Choroid plexus epithelial cell (primary cell): Measurements from ENCODE around the gene HRH3.

Experiments
- DNase-seq: peaks from one replicate; pipeline ENCODE4 v3.0.0-alpha.2; 2010; ENCODE audit warnings: low read depth
- H3K4me3 ChIP-seq: 2 replicates; pipeline ENCODE4 v1.5.1; 2011; ENCODE audit warnings: low read depth, mild to moderate bottlenecking, control low read depth, low read length, moderate library complexity
- TF ChIP-seq, protein P1 (sequence below): conservative IDR thresholded peaks from 2 replicates; pipeline ENCODE4 v1.5.1; 2011; ENCODE audit warnings: low read depth, mild to moderate bottlenecking, control low read depth, inconsistent platforms, low read length, moderate library complexity

The HRH3 gene

DNA sequence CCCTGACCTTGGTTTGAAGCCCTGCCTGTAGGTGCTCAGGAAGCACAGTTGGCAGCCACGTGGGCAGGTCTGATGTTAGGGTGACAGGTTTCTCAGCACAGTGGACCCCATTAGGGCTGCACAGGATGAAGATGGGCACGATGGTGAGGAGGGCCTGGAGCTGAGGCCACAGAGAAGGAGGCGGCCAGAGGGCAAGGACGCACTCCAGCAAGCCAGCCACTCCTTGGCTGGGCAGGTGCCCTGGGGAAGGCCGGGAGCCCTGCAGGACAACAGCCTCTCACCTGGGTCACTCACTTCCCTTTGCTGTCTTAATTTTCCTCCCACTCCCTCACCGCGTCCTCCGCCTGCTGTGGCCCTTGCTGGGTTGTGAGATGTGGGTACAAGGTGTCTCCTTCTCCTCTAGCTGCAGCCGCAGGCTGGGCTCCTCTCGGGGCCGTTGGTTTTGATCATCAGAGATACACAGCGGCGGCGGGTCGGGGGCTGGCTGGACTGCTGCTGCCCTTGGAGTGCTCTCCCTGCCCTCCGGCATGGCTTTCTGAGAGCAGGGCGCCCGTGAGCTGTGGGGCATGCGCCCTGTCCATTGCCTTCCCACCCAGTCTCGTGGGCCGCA, 23.9 kb upstream of the HRH3 start:
- DNase-seq: no peak
- no peak overlapping the region for H3K4me3 ChIP-seq
- TF ChIP-seq, protein P1, sequence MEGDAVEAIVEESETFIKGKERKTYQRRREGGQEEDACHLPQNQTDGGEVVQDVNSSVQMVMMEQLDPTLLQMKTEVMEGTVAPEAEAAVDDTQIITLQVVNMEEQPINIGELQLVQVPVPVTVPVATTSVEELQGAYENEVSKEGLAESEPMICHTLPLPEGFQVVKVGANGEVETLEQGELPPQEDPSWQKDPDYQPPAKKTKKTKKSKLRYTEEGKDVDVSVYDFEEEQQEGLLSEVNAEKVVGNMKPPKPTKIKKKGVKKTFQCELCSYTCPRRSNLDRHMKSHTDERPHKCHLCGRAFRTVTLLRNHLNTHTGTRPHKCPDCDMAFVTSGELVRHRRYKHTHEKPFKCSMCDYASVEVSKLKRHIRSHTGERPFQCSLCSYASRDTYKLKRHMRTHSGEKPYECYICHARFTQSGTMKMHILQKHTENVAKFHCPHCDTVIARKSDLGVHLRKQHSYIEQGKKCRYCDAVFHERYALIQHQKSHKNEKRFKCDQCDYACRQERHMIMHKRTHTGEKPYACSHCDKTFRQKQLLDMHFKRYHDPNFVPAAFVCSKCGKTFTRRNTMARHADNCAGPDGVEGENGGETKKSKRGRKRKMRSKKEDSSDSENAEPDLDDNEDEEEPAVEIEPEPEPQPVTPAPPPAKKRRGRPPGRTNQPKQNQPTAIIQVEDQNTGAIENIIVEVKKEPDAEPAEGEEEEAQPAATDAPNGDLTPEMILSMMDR: no peak

DNA sequence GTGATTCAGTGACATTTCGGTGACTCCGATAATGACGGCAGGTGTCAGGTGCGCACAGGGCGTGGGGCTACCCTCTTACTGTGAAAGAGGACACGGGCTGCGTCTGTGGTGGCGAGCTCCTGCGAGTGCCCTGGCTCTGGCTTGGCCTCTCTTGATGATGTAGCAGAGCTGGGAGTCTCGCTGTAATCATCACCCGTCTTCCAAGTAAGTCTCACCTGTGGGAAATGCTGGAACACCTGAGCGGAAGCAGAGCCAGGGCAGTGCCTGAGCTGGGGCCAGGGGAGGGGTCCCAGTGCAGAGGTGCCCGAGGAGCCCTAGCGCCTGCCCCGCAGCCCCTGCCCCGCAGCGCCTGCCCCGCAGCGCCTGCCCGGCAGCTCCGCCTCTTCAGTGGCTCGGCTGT, 23.0 kb upstream of the HRH3 start:
- no peak for DNase-seq
- H3K4me3 ChIP-seq: no peak overlapping the region
- TF ChIP-seq, protein P1: no peak

DNA sequence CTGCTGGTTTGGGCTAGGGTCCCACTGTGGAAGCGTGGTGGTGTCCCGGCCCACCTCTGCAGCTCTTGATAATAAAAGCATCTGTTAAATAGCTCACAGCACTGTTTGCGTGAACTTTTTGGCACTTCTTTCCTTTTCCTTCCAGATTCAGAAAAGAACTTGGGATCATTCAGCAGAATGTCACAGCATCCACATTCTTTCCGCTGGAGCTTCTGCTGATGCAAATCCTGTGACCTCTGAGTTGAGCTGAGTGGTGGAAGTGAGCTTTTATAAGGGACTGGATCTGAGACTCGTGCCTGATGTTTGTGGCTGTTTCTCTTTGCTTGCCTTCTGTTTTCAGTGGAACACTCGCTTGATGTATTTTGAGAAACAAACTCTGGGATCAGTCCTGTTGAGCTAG, 22.1 kb upstream of the HRH3 start:
- TF ChIP-seq, protein P1: no peak
- peak; percentile 19 for DNase-seq
- H3K4me3 ChIP-seq: no peak overlapping the region

DNA sequence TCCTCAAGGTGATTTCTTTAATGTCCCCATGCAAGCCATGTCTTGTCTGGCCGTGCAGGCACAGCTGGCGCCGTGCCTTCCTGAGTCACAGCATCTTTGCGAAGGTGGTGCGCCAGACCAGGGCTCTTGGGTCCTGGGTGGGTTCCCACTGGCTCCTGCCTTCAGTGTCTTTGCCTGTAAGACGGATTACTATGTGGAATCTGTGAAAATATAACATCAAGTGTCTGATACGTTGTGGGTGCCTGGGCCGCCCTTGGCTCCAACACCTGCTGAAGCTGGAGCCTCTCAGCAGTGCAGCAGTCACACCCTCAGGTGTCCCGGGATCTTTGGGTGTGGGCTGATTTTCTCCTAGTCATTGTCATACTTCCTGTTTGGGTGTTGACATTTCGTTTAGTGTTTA, 21.4 kb upstream of the HRH3 start:
- H3K4me3 ChIP-seq: no peak overlapping the region
- DNase-seq: no peak
- TF ChIP-seq, protein P1: no peak

DNA sequence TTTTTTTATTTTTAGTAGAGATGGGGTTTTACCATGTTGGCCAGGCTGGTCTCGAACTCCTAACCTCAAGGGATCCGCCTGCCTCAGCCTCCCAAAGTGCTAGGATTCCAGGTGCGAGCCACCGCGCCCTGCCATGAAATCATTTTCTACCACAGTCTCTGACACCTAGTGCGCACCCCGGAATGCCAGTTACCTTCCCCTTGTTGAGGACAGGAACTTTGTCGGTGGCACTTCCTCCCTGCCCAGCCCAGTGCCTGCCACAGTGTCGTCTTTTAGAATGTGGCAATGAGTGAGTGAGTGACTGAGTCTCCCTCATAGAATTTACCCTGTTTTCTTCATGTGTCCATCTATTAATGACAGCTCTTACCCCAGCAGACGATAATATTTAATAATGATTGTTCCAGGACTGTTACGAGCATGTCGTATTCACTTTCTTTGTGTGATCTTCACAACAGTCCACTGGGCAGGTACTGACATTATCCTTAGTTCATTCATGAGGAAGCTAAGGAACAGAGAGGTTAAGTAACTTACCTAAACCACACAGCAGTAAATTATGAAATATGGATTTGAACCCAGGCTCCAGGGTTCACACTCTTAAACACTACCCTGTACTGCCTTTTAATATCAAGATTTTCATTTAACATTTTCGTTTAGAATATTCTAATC, 20.1 kb upstream of the HRH3 start:
- H3K4me3 ChIP-seq: no peak overlapping the region
- no peak for DNase-seq
- TF ChIP-seq, protein P1: no peak

DNA sequence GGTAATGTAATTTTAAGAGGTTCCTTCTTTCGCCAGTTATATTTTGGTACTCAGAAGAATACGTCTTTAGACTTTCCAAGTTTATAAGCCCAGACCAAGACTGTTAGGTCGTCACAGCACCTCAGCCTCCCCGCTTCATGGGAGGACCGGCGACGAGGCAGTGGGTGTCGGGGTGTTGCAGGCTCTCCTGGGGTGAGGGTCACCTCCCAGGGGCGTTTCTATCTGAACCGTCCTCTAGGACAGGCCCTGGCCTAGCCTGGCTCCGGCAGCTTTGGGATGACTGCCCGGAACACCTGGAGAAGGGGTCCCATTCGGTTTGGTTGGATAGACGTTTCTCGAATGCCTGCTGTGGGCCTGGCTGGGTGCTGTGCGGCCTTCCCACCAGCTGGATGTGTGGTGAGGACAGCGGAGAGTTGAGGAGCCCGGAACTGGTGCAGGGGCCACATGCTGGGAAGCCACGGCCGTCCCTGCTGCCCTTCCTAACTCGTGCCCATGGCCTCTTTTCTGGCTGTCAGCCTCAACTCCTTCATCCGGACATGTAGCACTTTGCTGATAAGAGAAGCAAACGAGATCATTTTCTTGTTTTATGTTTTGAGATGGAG, 19.3 kb upstream of the HRH3 start:
- peak; percentile 9 for DNase-seq
- TF ChIP-seq, protein P1: no peak
- H3K4me3 ChIP-seq: peak overlapping the region; percentile 77
